Common myeloid progenitor, CD34-positive (primary cell): ENCODE data around the gene CRIP2.

Experiments
- CTCF ChIA-PET: fragments of 350-600 bp; sonication (Branson Sonifier 250); formaldehyde crosslinking; loops from one replicate; lab custom pipeline; 2021; ENCODE audit warnings: antibody characterized with exemption; lab: Charles Lee
- POLR2A ChIA-PET: fragments of 350-600 bp; sonication (Branson Sonifier 250); formaldehyde crosslinking; loops from one replicate; lab custom pipeline; 2021; ENCODE audit warnings: antibody characterized with exemption; lab: Charles Lee
- DNase-seq, 3 donors: peaks; one replicate each; pipeline versions ENCODE4 v3.0.0 to v3.0.0-alpha.2; 2013
- H3K27ac ChIP-seq, 2 experiments: 1 replicate in 1 of 2; 2 replicates in 1 of 2; pipeline ENCODE4 v1.7.0; 2013; ENCODE audit warnings: inconsistent platforms in 2 of 2, low read length in 2 of 2, mild to moderate bottlenecking in 2 of 2, low read depth in 1 of 2, moderate library complexity in 1 of 2; ENCODE audit not compliant: severe bottlenecking in 2 of 2, insufficient read depth in 1 of 2, poor library complexity in 1 of 2
- H3K27me3 ChIP-seq, 5 experiments: replicated peaks in 2 of 5; 1 replicate in 3 of 5; 2 replicates in 2 of 5; pipeline versions ENCODE4 v1.6.1 to v1.7.0; 2013; ENCODE audit warnings: low read length in 4 of 5, mild to moderate bottlenecking in 2 of 5, moderate library complexity in 2 of 5, inconsistent platforms in 1 of 5; ENCODE audit not compliant: insufficient read depth in 5 of 5, control insufficient read depth in 4 of 5
- H3K36me3 ChIP-seq, 4 experiments: 1 replicate in 2 of 4; 2 replicates in 2 of 4; pipeline versions ENCODE4 v1.6.1 to v1.7.0; 2013; ENCODE audit warnings: low read length in 3 of 4, control low read depth in 1 of 4, mild to moderate bottlenecking in 1 of 4; ENCODE audit not compliant: control insufficient read depth in 4 of 4, insufficient read depth in 4 of 4
- H3K4me1 ChIP-seq, 4 experiments: 1 replicate in 3 of 4; 2 replicates in 1 of 4; pipeline versions ENCODE4 v1.6.1 to v1.7.1; 2013; ENCODE audit warnings: low read length in 3 of 4, mild to moderate bottlenecking in 3 of 4, control low read depth in 1 of 4, inconsistent platforms in 1 of 4, moderate library complexity in 1 of 4; ENCODE audit not compliant: control insufficient read depth in 4 of 4, insufficient read depth in 4 of 4; ENCODE audit errors: control extremely low read depth in 1 of 4
- H3K4me3 ChIP-seq, 7 experiments: 1 replicate in 4 of 7; 2 replicates in 3 of 7; pipeline versions ENCODE4 v1.5.1 to v1.7.0; 2013; ENCODE audit warnings: mild to moderate bottlenecking in 7 of 7, low read length in 6 of 7, moderate library complexity in 6 of 7, inconsistent platforms in 2 of 7, low read depth in 2 of 7, control low read depth in 1 of 7; ENCODE audit not compliant: insufficient read depth in 4 of 7, control insufficient read depth in 1 of 7; ENCODE audit errors: extremely low read depth in 1 of 7
- H3K9me3 ChIP-seq, 5 experiments: 1 replicate in 4 of 5; 2 replicates in 1 of 5; pipeline versions ENCODE4 v1.6.1 to v1.7.1; 2013; ENCODE audit warnings: low read length in 4 of 5, mild to moderate bottlenecking in 2 of 5, inconsistent platforms in 1 of 5, low read depth in 1 of 5, moderate library complexity in 1 of 5; ENCODE audit not compliant: control insufficient read depth in 4 of 5, insufficient read depth in 2 of 5; ENCODE audit errors: control extremely low read depth in 1 of 5
- WGBS: methylation state at CpG from one replicate; pipeline ENCODE4 v1.1.5; 2013; ENCODE audit not compliant: insufficient coverage; 5-methylcytosine and 5-hydroxymethylcytosine counted together

Gene CRIP2

DNA sequence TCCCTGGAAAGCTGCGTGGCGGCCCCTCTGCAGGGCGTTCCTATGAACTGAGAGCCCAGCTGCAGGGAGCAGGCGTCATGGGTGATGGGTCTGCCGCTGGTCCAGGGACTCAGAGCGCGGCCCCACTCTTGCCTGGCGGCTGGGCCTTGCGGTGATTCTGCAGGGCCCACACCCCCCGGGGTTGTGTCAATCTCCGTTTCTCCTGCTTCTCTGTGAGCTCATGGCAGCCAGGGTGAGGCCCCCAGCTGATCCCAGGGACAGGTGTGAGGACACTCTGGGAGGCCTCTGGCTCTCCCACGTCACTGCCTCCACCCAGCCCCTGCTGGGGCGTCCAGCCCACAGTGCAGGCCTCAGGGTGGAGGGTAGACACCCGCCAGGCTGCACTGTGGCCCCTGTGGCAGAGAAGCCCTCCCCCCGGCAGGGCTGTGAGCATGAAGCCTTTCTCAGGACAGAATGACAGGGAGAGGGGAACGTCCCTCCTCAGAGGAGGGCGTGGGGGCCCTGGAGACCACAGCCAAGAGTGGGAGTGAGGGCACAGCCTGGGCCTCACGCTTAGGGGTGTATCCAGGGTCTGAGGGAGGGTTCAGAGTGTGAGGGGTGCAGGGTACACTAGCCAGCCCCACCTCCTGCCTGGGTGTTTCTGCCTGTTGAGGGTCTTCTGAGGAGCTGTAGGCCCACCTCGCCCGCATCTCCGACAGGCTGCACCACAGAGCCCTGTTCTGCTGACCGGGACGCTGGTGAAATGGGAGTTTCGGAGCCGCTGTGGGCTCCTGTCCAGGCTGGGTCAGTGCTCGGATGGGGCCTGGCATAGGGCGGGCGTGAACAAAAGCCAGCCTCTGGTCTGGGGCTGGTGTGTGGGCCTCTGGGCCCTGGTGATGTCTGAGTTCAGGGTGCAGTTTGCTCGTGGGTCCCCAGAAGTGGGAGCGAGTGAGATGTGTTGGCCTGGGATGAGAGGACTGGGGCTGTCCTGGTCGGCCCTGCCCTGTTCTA, 26.7 kb upstream of the CRIP2 start:
- DNase-seq, result no peak
- ChIA-PET CTCF (interaction anchor here (0.8 to 3.0 kb wide), 14 partner anchors 9 to 83 kb away, joined by 3 to 15 read pairs (median 4); partner anchors contain the start of gene CRIP1), POLR2A (interaction anchor here (1.3 kb wide), 1 partner anchor 38 kb away, joined by 3 read pairs; the partner anchor contains the start of gene CRIP1)
- no peaks in the 10 kb centered on the region for H3K27me3 ChIP-seq
- H3K9me3 ChIP-seq, result no peaks in the 10 kb centered on the region
- no peaks in the 10 kb centered on the region for H3K4me1 ChIP-seq
- no peak overlapping the region for H3K4me3 ChIP-seq
- WGBS, result 97% methylated on average over 26 of the region's 31 CpGs
- peaks cover 2 to 66% (median 43%) of the 10 kb centered on the region in 4 experiments for H3K36me3 ChIP-seq
- H3K27ac ChIP-seq, result no peak overlapping the region

DNA sequence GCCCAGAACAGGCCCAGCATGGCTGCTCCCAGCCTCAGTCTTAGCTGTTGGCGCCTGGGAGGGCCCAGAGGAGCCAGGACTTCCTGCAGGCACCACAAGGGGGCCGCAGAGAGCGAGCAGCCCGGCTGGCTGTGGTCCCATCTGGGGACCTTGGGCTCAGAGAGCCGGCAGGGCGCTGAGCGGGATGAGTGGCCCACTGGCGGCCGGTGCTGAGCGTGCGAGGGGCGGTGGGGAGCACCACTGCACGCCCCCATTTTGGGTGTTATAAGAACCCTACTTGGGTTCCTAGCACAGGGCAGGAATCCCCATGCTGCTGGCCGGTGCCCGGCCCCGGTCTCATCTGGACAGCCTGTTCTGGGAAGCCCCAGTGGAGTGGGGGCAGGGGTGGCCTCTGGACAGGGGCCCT, 25.9 kb upstream of the CRIP2 start:
- H3K27ac ChIP-seq, result no peak overlapping the region
- peaks cover 3 to 68% (median 42%) of the 10 kb centered on the region in 4 experiments for H3K36me3 ChIP-seq
- ChIA-PET POLR2A (interaction anchor here (1.3 kb wide), 1 partner anchor 37 kb away, joined by 3 read pairs; the partner anchor contains the start of gene CRIP1), CTCF (interaction anchor here (1.0 to 3.0 kb wide), 10 partner anchors 8 to 75 kb away, joined by 3 to 15 read pairs (median 4); partner anchors contain the start of gene CRIP1)
- 88% methylated on average over 6 of the region's 16 CpGs for WGBS
- H3K9me3 ChIP-seq, result no peaks in the 10 kb centered on the region
- no peak overlapping the region for H3K4me3 ChIP-seq
- DNase-seq, result peak; percentile 52 to 76 (median 71)
- no peaks in the 10 kb centered on the region for H3K4me1 ChIP-seq
- H3K27me3 ChIP-seq, result no peaks in the 10 kb centered on the region

DNA sequence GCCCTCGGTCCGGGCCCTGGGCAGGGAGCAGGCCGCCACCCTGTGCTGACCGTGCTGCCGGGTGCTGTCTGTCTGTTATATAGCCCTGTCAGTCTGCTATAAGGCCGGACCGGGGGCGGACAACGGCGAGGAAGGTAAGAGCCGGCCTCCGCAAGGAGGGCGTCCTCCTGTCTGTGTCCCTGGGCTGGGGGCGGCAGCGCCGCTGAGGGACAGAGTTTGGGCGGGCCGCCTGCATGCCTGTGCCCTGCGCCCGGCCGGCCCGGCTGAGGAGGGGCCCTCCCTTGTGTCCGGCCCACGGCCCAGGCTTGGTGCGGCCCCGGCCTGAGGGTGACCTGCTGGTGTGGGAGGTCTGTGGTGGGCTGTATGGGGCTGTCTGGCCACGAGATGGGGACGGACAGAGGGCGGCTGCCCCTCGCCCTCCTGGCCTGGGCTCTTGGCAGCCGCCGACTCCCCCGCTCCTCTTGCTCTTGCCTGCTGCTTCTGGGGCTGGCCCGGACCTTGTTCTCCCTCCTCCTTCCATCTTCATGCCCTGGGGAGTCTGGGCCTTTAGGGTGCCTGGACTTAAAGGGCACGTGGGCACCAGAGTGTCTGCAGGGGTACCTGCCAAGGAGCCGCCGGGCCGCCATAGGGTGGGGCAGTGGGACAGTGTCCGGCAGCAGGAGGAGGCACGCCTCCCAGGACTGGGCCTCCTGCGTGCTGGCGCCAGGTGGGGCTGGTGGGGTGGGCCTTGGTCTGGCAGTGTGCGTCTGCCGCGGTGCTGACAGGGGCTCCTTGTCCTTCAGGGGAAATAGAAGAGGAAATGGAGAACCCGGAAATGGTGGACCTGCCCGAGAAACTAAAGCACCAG, 25.1 kb upstream of the CRIP2 start:
- Histone ChIP-seq H3K4me1 (no peaks in the 10 kb centered on the region), H3K27ac (no peak overlapping the region), H3K36me3 (peaks cover 3 to 75% (median 46%) of the 10 kb centered on the region in 4 experiments), H3K4me3 (no peak overlapping the region), H3K27me3 (no peaks in the 10 kb centered on the region), H3K9me3 (no peaks in the 10 kb centered on the region)
- POLR2A ChIA-PET, result no interaction called here
- 99% methylated on average over 35 of the region's 47 CpGs for WGBS
- DNase-seq, result no peak
- CTCF ChIA-PET, result interaction anchor here (0.9 to 1.6 kb wide), 5 partner anchors 12 to 78 kb away, joined by 3 to 5 read pairs (median 3); no protein-coding TSS in a partner anchor

DNA sequence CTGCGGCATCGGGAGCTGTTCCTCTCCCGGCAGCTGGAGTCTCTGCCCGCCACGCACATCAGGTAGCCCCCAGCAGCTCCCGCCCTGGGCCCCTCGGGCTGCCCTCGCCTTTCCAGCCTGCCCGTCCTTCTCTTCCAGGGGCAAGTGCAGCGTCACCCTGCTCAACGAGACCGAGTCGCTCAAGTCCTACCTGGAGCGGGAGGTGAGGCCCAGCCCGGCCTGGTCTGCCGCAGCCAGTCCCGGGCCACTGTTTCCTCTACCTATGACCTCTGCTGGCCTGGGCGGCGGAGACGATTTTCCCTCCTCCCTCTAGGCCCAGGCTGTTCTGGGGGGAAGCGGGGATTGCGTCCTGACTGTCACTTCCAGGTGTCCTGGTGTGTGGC, 24.5 kb upstream of the CRIP2 start:
- ChIA-PET CTCF (interaction anchor here (0.9 to 1.6 kb wide), 5 partner anchors 13 to 79 kb away, joined by 3 to 5 read pairs (median 3); no protein-coding TSS in a partner anchor), POLR2A (no interaction called here)
- over 99% methylated on average over 20 of the region's 22 CpGs for WGBS
- Histone ChIP-seq H3K9me3 (no peaks in the 10 kb centered on the region), H3K27me3 (no peaks in the 10 kb centered on the region), H3K4me1 (no peaks in the 10 kb centered on the region), H3K4me3 (no peak overlapping the region), H3K36me3 (peaks cover 3 to 73% (median 48%) of the 10 kb centered on the region in 4 experiments), H3K27ac (no peak overlapping the region)
- no peak for DNase-seq

DNA sequence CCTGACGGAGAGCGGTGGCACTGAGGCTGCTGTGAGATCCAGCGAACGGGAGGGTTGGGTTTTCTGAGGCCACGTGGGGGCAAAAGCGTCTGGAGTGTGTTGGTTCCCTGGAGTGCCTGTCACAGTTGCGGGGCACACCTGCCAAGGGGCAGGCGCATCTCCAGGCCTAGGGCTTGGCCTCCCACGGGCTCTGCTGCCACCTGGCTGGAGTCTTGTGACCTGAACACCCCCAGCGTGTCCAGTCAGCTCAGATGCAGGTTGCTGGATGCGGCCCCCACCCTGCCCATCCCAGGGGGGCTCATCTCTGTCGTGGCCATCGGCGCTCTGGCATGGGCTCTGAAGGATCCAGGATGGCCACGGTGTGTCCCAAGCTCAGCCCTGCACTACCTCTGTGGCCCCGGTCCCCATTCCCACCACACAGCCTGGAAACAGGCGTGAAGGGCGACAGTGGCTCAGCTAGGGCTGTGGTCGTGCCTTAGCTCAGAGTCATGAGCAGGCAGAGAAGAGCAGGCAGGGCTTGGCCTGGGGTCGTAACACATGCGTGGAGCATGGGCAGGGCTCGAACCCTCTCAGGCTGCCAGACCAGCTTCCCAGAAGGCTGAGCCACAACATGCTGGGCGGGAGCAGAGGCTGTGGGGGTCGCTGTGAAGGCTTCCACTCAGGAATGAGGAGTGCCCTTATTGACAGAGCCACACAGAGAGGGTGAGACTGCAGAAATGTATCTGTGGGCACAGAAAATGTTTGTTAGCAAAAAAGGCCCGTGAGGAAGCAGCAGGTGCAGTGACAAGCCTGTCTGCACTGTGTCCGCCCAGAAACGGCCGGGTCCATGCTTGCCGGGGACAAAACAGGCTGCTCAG, 23.5 kb upstream of the CRIP2 start:
- H3K4me1 ChIP-seq, result no peaks in the 10 kb centered on the region
- 95% methylated on average over 27 of the region's 29 CpGs for WGBS
- no peak overlapping the region for H3K4me3 ChIP-seq
- CTCF ChIA-PET, result interaction anchor here (0.9 to 2.0 kb wide), 4 partner anchors 20 to 39 kb away, joined by 3 to 5 read pairs (median 4); no protein-coding TSS in a partner anchor
- H3K27me3 ChIP-seq, result no peaks in the 10 kb centered on the region
- H3K36me3 ChIP-seq, result peaks cover 3 to 76% (median 51%) of the 10 kb centered on the region in 4 experiments
- DNase-seq, result no peak
- no peaks in the 10 kb centered on the region for H3K9me3 ChIP-seq
- POLR2A ChIA-PET, result no interaction called here
- H3K27ac ChIP-seq, result no peak overlapping the region

DNA sequence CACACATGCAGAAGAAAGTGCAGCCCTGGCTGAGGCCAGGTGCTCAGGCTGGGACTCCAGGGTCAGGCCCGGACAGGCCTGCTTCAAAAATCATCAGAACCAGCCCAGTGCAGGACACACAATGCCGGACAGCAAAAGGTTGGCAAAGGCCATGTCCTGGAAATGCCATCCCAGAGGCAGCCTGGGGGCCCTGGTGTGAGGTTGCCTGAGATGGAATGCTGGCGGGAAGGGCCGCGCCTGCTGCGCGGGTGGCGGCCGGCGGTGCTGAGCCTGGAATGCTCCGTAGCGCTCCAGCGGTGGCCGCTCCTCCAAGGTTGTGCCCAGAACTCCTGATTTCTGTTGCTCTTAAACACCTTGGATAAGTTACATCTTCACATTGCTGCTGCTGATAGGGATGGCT, 21.7 kb upstream of the CRIP2 start:
- Histone ChIP-seq H3K27me3 (no peaks in the 10 kb centered on the region), H3K36me3 (peaks cover 3 to 77% (median 49%) of the 10 kb centered on the region in 4 experiments), H3K9me3 (no peaks in the 10 kb centered on the region), H3K4me1 (no peaks in the 10 kb centered on the region), H3K4me3 (no peak overlapping the region), H3K27ac (no peak overlapping the region)
- WGBS, result 87% methylated on average over 14 of the region's 14 CpGs
- CTCF ChIA-PET, result interaction anchor here (0.7 to 2.2 kb wide), 6 partner anchors 18 to 84 kb away, joined by 3 to 9 read pairs (median 4); no protein-coding TSS in a partner anchor
- DNase-seq, result no peak
- POLR2A ChIA-PET, result no interaction called here
